GM18508 (cell line): ENCODE results near the gene GTF2E1.
"Not testable (repeated sequence)": the region's sequence is repeated elsewhere in the genome, so short reads cannot be mapped to it uniquely, and the experiment has no call there.

Source experiments
- ATAC-seq: cut with Tn5 transposase; IDR thresholded peaks from one replicate; pipeline ENCODE4 v1.9.1; 2021; ENCODE audit warnings: moderate number of reproducible peaks; ENCODE audit not compliant: insufficient read depth, unreplicated experiment

The GTF2E1 gene

GRCh38 chr3:120742198-120742848, at the start of gene GTF2E1, which contains the start of gene RABL3:
Gene GTF2E1 (plus strand): TSS chr3:120742744. CDS start chr3:120750553, 7,809 bp downstream.
Gene RABL3 (minus strand): TSS chr3:120742516. CDS start chr3:120742507, 9 bp downstream.
- ATAC-seq: peak; percentile 99

- ATAC-seq: no peak
Observed at GRCh38 chr3:120693439-120694171, 48.9 kb upstream of the GTF2E1 start.

GRCh38 chr3:120699333-120699732, 43.2 kb upstream of the GTF2E1 start:
- no peak for ATAC-seq

GRCh38 chr3:120705884-120706582, 36.5 kb upstream of the GTF2E1 start:
- ATAC-seq: no peak

- ATAC-seq: no peak
Observed at GRCh38 chr3:120706950-120707349, 35.6 kb upstream of the GTF2E1 start.

- ATAC-seq: peak; percentile 62
Observed at GRCh38 chr3:120708408-120708807, 34.1 kb upstream of the GTF2E1 start.

GRCh38 chr3:120710369-120710768, 32.2 kb upstream of the GTF2E1 start:
- no peak for ATAC-seq

- no peak for ATAC-seq
Observed at GRCh38 chr3:120713262-120713661, 29.3 kb upstream of the GTF2E1 start.

GRCh38 chr3:120719167-120719834, 23.2 kb upstream of the GTF2E1 start:
- not testable (repeated sequence) for ATAC-seq

GRCh38 chr3:120726791-120727190, 15.8 kb upstream of the GTF2E1 start:
- no peak for ATAC-seq

- ATAC-seq: no peak
Observed at GRCh38 chr3:120730576-120731542, 11.7 kb upstream of the GTF2E1 start.

GRCh38 chr3:120738006-120738405, 4.5 kb upstream of the GTF2E1 start:
- ATAC-seq: not testable (repeated sequence)

GRCh38 chr3:120741320-120741719, 1.2 kb upstream of the GTF2E1 start:
- no peak for ATAC-seq

- ATAC-seq: peak; percentile 7
Observed at GRCh38 chr3:120741837-120742197, 727 bp upstream of the GTF2E1 start.

- peak; percentile 1 for ATAC-seq
Observed at GRCh38 chr3:120742849-120743365, 363 bp downstream of the GTF2E1 start.

- ATAC-seq: no peak
Observed at GRCh38 chr3:120743556-120744195, 1.1 kb downstream of the GTF2E1 start.

GRCh38 chr3:120745466-120745865, 2.9 kb downstream of the GTF2E1 start:
- ATAC-seq: no peak

- no peak for ATAC-seq
Observed at GRCh38 chr3:120749843-120750242, 7.3 kb downstream of the GTF2E1 start.

GRCh38 chr3:120752230-120752629, 9.7 kb downstream of the GTF2E1 start:
- no peak for ATAC-seq
